Stimulated activated CD4-positive, alpha-beta T cell treated with anti-CD3 and anti-CD28 coated beads, Interleukin-15, amount 100 ng/mL, for 48 hours (primary cell): ENCODE measurements around the gene ANTXR1.

Source experiments
- DNase-seq, 2 donors: peaks; one replicate each; pipeline ENCODE4 v3.0.0-alpha.2; 2020; ENCODE audit warnings: low read depth in 2 of 2

ANTXR1 gene

DNA sequence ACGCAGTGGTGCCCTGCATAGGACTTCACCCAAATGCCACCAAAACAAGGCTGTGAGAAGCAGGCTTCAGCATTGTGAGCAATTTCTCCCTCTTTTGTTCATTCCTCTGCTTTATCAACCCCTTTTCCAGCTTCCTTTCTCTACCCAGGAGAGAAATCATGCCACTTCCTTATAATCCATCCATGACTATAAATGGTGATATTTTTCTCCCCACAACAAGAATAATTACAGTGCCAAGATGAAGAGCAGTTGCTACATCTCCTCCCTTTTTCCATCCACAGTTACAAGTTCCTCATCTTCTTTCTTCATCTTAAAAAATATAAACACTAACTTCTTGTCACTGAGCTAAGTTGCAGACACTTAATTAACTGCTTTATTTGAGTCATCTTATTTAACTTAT lies 167.2 kb downstream of the ANTXR1 start:
- no peak for DNase-seq

DNA sequence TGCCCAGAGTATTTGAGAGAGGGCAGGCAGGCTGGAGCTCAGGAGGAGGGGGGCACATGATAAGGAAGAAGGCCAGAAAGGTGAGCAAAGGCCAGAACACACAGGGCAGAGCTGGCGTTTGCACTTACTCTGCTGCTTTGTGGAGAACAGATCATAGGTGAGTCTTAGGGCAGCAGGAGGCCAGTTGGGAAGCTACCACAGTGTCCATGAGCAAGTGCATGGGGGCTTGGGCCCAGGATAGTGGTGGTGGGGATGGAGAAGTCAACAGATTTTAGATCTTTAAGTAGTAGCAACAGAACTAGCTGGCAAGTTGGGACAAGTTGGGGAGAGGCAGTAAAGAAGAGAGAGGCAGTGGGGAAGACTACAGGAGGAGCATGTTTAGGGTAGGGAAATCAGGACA lies 168.0 kb downstream of the ANTXR1 start:
- DNase-seq, result no peak

DNA sequence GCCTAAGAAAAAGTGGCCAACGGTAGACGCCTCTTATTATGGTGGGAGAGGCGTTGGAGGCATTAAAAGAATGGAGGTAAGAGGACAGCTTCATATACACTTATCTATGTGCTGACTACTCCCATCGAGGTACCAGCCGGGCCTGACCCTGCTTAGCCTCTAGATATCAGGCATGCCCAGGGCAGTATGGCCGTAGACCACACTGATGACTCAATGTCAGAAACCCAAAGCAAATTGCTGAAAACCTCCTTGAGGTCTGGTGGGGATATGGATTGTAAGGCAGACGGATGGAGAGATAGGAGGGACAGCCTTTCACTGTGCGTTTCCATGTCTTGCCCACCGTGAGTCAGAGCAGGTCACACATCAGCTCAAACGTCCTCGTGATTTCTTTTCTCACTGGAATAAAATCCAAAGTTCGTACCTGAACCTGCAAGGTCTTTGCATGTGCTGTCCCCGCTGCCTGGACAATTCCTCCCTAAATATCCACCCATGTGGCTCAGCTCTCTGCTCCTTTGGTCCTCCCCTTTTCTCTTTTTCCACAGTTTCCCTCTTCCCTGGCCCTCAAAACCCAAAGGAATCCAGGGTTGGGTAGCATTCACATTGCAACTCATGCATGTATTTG lies 168.9 kb downstream of the ANTXR1 start:
- no peak for DNase-seq

DNA sequence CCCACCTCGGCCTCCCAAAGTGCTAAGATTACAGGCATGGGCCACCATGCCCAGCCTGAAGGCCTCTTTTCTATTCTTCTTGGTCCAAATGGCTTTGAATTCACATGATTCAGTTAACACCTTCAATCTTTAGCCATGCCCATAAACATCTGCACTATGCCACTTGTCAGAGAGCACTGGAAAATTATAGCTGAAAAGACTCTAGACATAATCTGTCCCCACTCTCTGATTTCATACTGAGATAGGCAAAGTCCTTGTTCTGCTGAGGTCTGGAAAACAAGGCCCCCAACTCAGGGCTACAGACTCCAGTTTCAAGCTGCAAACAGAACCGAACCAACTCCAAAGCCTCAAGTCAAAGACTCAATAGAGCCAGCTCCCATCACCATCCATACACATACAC lies 170.7 kb downstream of the ANTXR1 start:
- DNase-seq, result no peak

DNA sequence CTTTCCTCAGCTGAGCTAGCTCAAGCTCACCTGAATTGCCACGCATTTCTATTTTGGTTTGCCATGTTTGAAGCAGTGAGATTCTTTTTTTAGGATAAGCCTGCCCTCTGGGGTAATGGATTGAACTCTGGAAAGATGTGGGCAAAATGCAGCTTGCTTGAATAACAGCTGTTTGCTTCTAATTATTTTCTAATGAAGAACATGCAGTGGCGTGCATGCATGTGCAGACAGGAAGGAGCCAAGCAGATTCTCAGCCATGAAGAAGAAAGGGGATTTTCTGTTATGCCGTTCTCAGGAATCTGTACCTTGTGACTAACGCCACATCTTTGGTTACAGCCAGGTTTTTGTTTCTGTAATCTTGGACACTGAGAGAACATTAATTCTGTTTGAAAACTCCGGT lies 171.2 kb downstream of the ANTXR1 start:
- DNase-seq, result no peak

DNA sequence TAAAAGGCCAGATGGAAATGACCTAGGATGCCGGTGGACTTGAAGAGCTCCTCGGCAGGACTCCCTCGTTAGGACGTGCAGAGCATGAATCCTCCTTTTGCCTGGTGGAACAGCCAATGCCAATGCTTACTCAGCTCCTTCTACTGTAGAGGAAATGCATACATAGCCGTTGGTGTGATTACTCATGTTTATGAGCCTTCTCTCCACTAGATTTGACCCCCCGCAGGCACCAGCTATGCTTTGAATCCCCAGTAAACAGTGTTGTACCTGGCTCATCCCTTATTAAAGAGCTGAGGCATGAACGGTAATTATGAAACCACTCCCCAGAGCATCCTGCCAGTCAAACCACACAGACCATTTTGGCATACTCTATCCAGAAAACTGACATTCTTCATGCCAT lies 172.8 kb downstream of the ANTXR1 start:
- DNase-seq, result no peak

DNA sequence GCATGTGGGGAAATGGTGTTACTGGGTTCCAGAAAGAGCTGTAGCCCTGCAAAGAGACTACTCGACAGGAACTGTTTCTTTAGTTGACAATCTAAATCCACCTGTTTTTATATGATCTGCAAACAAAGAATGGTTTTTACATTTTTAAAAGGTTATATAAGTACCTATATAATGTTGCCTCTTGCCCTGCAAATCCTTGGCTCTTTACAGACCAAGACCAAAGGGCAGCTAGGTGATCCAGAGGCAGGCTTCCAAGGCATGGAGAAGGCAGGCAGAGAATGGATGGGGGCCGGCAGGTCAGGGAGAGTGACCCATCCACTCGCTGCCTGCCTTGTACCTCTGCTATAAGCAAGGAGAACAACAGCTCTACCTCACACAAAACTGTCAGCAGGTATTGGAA lies 173.6 kb downstream of the ANTXR1 start:
- no peak for DNase-seq

DNA sequence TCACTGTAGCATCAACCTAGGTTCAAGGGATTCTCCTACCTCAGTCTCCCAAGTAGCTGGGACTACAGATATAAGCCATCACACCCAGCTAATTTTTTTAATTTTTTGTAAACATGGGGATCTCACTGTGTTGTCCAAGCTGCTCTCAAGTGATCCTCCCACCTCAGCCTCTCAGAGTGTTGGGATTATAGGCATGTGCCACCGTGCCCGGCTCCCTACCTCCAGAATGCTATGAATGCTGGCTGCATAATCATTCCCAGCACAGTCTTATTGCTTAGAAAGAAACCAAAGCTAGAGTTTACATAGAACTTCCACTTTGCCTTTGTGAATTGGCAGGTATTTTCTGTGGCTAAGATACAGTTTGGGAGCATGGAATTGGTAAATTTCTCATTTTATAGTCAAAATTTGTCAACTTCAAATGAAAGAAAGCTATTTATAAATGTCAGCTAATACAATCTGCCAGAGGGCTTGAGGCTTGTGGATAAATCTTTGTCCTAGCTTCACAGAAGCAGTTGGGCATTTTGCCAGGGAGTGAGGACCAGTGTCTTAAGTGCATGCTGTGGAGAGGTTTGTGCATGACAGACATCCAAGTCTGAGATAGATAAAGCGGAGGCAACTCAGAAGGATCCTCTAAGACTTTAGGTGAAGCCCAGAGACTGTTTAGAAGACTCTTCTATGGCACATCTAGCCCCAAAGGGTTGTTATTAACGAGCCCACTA lies 175.4 kb downstream of the ANTXR1 start:
- DNase-seq, result no peak

DNA sequence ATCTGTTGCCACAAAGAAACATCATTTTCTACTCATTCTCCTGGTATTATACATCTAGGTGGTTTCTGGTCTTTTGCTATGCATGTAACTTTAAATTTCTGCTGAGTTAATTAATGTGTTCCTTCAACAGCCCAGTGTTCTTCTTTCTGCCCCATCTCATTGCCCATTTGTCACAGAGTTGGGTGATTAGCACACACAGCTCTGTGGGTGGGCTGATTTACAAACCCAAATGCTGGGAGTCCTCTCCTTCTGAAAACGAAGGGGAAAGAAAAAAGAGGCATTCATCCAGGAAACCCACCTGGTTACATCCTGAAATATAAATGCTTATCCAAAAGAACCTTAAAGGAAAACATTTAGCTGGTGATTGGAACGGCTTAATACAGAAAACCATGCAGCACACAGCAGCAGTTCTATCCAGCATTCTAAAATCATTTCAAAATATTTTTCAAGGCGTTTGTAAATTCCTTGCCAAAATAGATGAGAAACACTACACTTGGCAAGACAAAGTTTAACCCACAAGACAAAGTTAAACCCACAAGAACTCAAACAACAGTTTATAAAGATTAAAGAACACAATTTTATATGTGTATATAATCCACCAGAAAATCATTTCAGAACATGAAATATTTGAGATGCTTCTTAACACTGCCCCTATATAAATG lies 177.9 kb downstream of the ANTXR1 start:
- DNase-seq, result no peak

DNA sequence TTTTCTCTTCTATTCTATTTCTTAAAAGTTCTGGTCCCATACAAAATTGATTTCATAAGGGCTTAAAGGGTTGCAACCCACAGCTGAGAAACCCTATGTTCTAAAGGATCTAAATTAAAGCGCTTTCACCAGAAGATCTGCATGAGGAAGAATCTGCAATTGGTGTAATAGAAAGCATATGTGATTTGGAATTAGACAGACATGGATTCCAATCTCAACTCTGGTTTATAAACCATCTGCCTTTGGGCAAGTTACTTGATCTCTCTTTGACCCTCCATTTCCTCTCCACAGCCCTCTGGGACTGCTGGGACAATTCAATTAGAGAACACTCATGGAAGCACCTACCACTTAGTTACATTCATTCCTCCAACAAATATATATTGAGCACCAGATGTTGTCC lies 178.7 kb downstream of the ANTXR1 start:
- no peak for DNase-seq

DNA sequence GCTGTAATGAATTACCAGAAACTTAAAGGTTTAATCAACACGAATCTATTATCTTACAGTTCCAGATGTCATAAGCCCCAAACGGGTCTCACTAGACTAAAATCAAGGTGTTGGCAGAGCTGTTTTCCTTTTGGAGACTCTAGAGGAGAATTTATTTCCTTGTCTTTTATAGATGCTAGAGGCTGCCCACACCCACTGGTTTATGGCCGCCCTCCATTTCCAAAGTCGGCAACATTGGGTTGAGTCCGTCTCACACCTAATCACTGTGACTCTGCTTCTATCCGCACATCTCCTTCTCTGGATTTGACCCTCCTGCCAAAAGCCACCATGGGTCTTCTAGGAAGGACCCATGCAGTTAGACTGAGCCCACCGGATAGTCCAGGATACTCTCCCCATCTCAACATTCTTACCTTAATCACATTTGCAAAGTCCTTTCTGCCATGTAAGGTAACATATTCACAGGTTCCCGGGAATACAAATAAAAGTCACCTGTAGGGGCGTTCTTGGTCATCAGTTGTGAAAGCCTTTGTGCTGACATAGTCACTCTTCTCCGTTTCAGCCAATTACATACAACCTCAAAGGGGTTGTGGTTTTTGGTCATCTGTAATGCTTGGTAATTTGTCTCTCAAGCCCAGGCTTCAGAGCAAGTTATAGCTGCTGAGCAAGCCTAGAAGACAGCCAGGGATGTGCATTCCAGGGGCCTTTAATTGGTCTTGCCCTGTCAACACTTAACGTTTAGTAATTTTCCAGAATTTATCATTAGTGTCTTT lies 179.4 kb downstream of the ANTXR1 start:
- no peak for DNase-seq

DNA sequence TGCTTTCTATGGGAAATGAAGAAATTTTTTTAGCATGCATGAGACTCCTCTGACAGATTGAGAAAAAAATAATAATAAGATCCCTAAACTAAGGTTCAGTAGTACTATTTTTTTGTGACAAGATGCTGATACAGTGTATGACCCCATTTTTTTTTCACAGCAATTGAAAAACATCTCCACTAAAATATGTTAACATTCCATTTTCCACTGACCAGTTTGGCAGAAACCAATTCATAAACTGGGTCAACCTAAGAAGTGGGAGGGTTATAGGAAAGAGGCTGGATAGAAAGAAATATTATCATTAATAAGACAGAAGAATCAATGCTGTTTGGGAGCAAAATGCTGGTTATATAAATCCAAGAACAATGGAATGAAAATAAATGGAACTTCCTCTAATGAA lies 182.7 kb downstream of the ANTXR1 start:
- DNase-seq, result no peak

DNA sequence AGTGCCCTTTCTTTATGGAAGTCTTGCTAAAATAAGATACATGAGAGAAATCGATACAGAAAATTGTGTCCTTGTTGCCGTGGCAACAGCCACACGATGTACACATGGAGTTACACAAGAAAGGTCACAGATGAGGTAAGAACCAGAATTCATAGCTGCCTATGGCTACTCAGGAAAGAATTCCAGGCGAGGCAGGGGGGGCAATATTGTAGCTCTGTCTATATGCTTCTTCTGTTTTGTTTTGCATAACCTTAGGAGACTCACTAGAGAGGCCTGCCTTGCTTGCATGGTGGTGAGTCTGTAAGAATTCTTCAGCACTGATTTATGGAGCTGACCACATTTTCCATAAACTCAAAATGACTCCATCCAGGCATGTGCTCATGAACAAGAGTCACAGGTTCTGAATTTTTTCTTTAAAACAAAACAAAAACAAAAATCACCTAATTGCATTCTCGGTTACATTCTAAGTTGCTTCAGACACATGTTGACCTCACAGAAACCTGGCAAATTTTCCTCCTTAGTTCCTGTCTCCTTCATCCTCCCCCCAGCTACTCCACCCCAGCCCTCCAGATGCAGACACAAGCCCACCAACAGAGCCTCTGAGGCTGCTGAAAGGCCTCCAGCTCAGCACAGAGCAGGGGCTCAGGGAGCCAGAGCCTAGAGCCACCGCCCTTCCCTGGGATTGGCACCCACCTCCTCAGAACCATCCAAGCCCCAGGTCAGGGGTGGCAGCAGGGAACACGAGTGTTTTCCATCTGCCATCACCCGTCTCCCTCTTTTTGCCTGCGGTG lies 183.5 kb downstream of the ANTXR1 start:
- no peak for DNase-seq

DNA sequence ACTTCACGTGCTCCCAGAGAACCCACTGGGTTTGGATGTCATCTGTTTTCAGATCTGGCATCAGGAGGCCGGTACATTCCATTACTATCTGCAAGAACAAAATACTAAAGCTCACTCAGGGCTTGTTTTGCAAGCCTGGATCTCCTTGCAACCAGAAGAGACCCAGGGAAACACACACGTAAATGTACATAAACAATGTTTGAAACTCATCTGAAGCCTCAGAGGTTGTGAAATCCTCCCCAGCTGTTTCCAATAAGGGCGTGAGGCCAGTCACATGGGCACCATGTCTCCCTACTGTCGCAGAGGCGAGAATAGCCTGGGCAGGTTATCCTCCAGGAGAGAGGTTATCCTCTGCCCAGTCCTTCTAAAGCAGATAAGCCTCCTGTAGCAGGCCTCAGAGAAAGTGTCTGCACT lies 187.1 kb downstream of the ANTXR1 start:
- DNase-seq, result no peak

DNA sequence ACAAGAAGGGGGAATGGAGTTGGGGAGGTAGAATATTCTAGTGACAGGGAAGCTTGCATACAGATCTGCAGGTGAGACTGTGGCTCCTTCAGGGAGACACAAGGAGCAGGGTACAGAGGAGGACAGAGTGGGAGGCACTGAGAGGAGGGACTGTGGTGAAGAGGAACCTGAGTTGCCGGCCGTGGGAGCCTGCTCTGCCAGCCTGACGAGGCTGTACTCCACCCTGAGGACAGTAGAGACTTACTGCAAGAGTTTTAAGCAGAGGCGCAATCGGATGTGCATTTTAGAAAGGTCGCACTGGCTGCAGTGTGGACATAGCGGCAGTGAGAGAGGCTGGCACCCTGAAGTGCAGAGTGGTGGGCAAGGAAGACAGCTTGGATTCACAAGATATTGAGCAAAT lies 188.3 kb downstream of the ANTXR1 start:
- DNase-seq, result no peak

DNA sequence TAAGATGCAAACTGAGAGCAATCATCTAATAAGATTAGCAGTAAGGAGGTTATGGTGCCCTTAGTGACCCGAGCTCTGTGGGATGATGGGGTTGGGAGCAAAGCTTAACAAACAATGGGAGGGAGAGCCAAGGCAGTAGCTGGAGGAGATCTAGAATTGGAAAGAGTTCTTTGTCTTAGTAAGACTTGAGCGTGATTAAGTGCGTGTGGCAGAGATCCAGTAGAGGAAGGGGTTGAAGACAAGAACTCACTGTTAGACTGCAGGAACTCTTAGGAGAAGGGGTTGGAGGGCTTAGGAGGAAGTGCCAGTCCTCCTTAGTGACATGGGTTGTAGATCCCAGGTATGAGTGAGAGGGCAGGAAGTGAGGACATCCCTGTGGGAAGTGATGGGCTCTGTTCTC lies 189.3 kb downstream of the ANTXR1 start:
- no peak for DNase-seq

DNA sequence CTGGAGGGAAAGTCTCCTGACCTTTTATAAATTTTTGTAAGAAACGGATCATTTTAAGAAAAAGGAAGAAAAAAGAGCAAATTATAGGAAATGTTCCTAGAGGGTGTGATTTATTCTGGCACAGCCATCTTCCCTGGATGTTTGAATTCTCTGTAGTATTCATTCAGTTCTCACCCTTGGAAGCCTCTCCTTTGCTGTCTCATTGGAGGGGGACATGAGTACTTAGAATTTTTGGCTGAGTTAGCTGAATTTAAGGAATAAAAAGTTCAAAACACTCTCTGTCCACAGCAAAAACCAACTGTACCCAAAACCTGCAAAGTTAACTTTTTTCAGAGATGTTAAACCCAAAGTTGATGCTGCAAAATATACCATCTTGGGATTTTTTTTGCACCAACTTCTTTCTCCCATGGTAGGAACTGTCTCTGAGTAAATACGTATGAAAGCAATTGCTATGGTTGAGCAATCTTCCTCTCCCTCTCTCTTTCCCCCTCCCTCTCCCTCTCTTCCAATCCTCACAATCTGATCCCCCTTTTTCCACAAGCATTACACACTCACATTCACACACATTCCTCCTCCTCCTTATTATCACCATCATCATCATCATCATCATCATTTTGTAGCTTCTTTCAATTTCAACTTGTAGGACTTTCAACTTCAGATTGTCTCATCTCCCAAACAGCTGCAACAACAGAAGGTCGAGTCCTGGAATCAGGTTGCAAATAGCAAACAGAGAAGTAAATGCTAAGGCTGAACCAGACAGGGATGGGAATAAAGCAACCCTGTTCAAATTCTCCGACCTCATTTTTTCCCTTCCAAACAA lies 190.4 kb downstream of the ANTXR1 start:
- no peak for DNase-seq

DNA sequence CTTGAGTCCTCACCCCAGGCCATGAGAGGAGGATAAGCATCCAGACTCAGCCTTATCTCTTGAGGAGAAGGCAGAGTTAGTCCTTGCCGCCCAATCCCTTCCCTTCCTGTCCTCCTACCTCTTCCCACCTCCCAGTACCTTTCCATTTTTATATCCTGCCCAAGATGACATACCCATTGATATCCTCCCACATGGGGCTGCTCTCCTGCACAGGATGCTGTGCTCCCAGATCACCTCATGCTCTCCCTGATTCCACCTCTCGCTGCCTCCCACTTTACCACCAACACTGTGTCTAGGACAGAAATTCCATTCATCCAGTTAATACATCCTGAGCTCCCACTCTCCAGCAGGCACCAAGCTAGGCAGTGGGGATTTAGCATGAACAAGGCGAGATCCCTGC lies 191.7 kb downstream of the ANTXR1 start:
- no peak for DNase-seq

DNA sequence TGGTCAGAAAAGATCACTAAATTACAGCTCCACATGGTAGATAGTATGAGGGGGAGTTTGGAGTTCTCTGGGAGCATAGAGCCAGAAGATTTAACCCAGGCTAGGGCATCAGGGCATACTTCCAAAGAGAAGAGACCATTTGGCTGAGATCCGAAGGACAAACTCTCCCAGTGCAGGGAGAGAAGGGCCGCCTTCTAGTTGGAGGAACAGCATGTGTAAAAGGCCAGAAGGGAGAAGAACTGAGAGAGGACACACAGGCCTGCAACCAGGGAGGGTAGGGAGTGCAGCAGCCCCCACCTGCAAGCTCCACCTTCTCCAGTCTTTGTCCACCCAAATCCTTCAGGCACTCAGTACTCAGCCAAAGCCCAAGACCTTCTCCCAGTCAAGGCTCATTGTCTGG lies 192.1 kb downstream of the ANTXR1 start:
- no peak for DNase-seq

DNA sequence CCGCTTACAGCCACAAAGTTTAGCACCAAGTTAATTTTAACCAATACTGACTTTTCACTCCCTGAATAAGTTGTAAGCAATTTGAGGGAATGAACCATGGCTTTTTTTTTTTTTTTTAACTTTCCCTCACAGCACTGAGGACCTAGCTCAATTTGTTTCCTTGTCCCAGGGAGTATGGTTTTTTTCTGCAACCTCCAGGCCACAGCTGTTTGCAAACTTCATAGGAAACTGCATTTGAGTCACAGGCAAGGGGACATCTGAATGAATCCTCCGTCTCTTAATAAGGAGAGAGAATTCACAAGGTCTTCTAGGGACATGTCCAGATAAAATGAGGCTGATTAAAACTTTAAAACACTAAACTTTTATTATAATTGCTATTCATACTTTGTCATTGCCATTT lies 192.5 kb downstream of the ANTXR1 start:
- no peak for DNase-seq

DNA sequence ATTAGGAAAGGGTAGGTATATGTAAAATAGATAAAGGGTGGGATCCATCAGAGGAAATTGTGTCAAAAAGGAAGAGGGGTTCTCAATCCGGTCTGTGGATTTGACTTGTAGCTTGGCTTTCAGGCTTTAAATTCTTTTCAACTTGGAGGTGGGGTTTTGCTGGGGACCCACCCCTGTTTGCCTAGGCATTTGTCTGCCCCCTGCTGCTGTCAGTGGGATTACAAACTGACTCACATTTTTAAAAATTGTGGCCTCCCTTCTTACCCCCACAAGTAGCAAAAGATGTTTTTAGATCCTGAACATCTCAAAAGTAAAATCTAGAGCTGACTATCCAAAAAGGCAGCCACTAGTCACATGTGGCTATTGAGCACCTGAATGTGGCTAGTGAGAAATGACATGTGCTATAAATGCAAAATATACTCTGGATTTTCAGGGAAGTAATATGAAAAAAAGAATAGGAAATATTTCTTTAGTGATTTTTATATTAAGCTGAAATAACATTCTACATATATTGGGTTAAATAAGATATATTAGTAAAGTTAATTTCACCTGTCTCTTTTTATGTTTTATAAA lies 195.1 kb downstream of the ANTXR1 start:
- DNase-seq, result no peak
